OCI-LY7 (cell line): ENCODE data around the gene LRP2. TPM values are rescaled to one million over a fixed set of nuclear protein-coding genes. Genes with fewer than 3 reads are reported as not detected.
"Not testable (repeated sequence)": the region's sequence is repeated elsewhere in the genome, so short reads cannot be mapped to it uniquely, and the experiment has no call there.

Experiments used
- BruUV-seq: library from RNA; stranded (reverse); fragments of 400-500 nt; replicated peaks from 2 replicates; lab custom pipeline; 2021; lab: Mats Ljungman, UMichigan
- CTCF ChIA-PET: fragments of 300-600 bp; sonication (Branson Sonifier 250); formaldehyde crosslinking; loops from one replicate; lab custom pipeline; 2022; ENCODE audit warnings: antibody characterized with exemption; ENCODE audit not compliant: unreplicated experiment; lab: Charles Lee
- POLR2A ChIA-PET: fragments of 300-600 bp; sonication (Branson Sonifier 250); formaldehyde crosslinking; loops from one replicate; lab custom pipeline; 2022; ENCODE audit warnings: antibody characterized with exemption; lab: Charles Lee
- DNase-seq: peaks from one replicate; pipeline ENCODE4 v3.0.0-alpha.2; 2015; ENCODE audit warnings: low spot score
- H2AFZ ChIP-seq: fragments of 200-600 bp; sonication (generic), shearing (Covaris generic); 2 replicates; pipeline ENCODE4 v1.6.1; 2014; ENCODE audit warnings: mild to moderate bottlenecking, antibody characterized with exemption, low read length, moderate library complexity
- H3K27ac ChIP-seq: fragments of 200-600 bp; sonication (generic); 2 replicates; pipeline ENCODE4 v1.5.1; 2014; ENCODE audit warnings: mixed run types, low read depth, mild to moderate bottlenecking, moderate library complexity, low read length, inconsistent platforms; ENCODE audit not compliant: poor library complexity, severe bottlenecking
- H3K36me3 ChIP-seq: fragments of 200-600 bp; sonication (generic); 2 replicates; pipeline ENCODE4 v1.6.1; 2014; ENCODE audit warnings: mild to moderate bottlenecking, antibody characterized with exemption, low read length, moderate library complexity, mixed read lengths; ENCODE audit not compliant: insufficient read depth
- H3K4me1 ChIP-seq: fragments of 200-600 bp; sonication (generic); 2 replicates; pipeline ENCODE4 v1.5.1; 2014; ENCODE audit warnings: mild to moderate bottlenecking, low read length; ENCODE audit not compliant: insufficient read depth, poor library complexity, severe bottlenecking
- H3K4me2 ChIP-seq: fragments of 200-600 bp; sonication (generic); 2 replicates; pipeline ENCODE4 v1.6.1; 2014; ENCODE audit warnings: mild to moderate bottlenecking, low read length
- H3K4me3 ChIP-seq: fragments of 200-600 bp; sonication (generic); 2 replicates; pipeline ENCODE4 v1.5.1; 2014; ENCODE audit warnings: mild to moderate bottlenecking, low read depth, low read length; ENCODE audit not compliant: poor library complexity, severe bottlenecking
- H3K79me2 ChIP-seq: fragments of 200-600 bp; sonication (generic); 2 replicates; pipeline ENCODE4 v1.6.1; 2016; ENCODE audit warnings: low read depth, mild to moderate bottlenecking, low read length, moderate library complexity, mixed read lengths; ENCODE audit not compliant: insufficient read depth
- H3K9me2 ChIP-seq: fragments of 200-600 bp; sonication (generic); 2 replicates; pipeline ENCODE4 v1.6.1; 2016; ENCODE audit warnings: mild to moderate bottlenecking, low read length, mixed read lengths; ENCODE audit not compliant: insufficient read depth
- H3K9me3 ChIP-seq: fragments of 200-600 bp; sonication (generic); 2 replicates; pipeline ENCODE4 v1.6.1; 2014; ENCODE audit warnings: mild to moderate bottlenecking, mixed run types, low read length, mixed read lengths
- H4K20me1 ChIP-seq: fragments of 200-600 bp; sonication (generic); 2 replicates; pipeline ENCODE4 v1.6.1; 2014; ENCODE audit warnings: mild to moderate bottlenecking, antibody characterized with exemption, low read length, moderate library complexity, mixed read lengths; ENCODE audit not compliant: insufficient read depth
- EZH2phosphoT487 ChIP-seq: fragments of 200-600 bp; sonication (generic); IDR thresholded peaks from 2 replicates; pipeline ENCODE4 v1.6.1; 2018; ENCODE audit warnings: low read depth, borderline replicate concordance, mild to moderate bottlenecking, mixed run types, antibody characterized with exemption, low read length, moderate library complexity, mixed read lengths
- intact Hi-C: fragments of 100-400 bp; cut with micrococcal nuclease; formaldehyde crosslinking; loops from one replicate; pipeline ENCODE4 v1.10.0; 2022; ENCODE audit not compliant: unreplicated experiment
- total RNA-seq, 2 experiments: library from RNA; depleted of rRNA in 1 of 2; stranded (reverse); fragments of >200 nt in 1 of 2; shearing (Covaris generic) in 1 of 2; gene quantifications; 2 replicates each; pipeline ENCODE4 v1.2.3, GENCODE V29; 2014 to 2022
- TF ChIP-seq, protein P1 (sequence below): fragments of 200-600 bp; sonication (generic); conservative IDR thresholded peaks from 2 replicates; pipeline ENCODE4 v1.5.1; 2014; ENCODE audit warnings: mild to moderate bottlenecking, antibody characterized with exemption, low read length, moderate library complexity, mixed read lengths

The LRP2 gene
- total RNA-seq, 2 experiments from 2014 or later: 0.89 TPM; not detected in 1

DNA sequence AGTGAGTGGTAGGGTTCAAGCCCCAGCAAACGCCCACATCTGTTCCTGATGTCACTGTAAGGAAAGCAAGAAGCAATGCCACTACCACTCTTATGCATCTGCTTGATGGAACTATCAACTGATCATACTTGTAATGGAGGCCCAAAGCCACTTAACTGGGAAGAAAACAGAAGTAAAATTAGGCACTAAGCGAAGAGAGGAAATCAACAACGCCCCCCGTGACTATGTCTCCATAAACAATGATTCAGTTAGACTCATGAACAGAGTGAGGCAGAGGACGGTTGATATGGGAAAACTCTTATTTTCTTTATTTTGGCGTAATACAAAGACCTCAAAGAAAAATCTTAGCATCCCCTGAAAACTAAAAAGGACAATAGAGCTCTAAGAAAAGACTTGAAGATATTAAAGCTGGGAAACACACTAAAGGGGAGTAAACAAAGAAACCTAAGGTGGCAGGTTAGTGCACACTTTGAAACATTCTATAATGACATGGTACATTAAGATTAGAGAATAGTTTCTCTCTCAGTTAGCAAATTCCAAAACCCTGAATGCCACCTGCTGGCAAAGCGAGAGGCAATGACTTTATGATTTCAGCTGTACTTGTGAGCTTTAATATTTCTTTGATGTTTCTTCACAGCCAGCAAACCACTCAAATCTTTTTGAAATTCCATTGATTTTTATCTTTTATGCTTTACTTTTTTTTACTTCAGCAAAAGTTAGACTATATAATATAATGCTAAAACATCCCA is 86.5 kb downstream of the LRP2 start:
- no peaks in the 10 kb centered on the region for H3K79me2 ChIP-seq
- no peaks in the 10 kb centered on the region for H3K4me1 ChIP-seq
- ChIA-PET CTCF (no interaction called here), POLR2A (no interaction called here)
- no TSS peak for BruUV-seq
- H3K4me2 ChIP-seq: no peak overlapping the region
- H4K20me1 ChIP-seq: no peaks in the 10 kb centered on the region
- no peaks in the 10 kb centered on the region for H3K36me3 ChIP-seq
- H3K4me3 ChIP-seq: no peak overlapping the region
- H3K27ac ChIP-seq: no peak overlapping the region
- no peak overlapping the region for H2AFZ ChIP-seq
- no peaks in the 10 kb centered on the region for H3K9me3 ChIP-seq
- intact Hi-C loops: loop anchor here (2.0 kb wide), 1 partner anchor 167 kb away; no protein-coding TSS in a partner anchor
- H3K9me2 ChIP-seq: no peaks in the 10 kb centered on the region
- TF ChIP-seq, protein P1, sequence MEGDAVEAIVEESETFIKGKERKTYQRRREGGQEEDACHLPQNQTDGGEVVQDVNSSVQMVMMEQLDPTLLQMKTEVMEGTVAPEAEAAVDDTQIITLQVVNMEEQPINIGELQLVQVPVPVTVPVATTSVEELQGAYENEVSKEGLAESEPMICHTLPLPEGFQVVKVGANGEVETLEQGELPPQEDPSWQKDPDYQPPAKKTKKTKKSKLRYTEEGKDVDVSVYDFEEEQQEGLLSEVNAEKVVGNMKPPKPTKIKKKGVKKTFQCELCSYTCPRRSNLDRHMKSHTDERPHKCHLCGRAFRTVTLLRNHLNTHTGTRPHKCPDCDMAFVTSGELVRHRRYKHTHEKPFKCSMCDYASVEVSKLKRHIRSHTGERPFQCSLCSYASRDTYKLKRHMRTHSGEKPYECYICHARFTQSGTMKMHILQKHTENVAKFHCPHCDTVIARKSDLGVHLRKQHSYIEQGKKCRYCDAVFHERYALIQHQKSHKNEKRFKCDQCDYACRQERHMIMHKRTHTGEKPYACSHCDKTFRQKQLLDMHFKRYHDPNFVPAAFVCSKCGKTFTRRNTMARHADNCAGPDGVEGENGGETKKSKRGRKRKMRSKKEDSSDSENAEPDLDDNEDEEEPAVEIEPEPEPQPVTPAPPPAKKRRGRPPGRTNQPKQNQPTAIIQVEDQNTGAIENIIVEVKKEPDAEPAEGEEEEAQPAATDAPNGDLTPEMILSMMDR: peak; percentile 40
- TF ChIP-seq EZH2phosphoT487: no peak
- no peak for DNase-seq

DNA sequence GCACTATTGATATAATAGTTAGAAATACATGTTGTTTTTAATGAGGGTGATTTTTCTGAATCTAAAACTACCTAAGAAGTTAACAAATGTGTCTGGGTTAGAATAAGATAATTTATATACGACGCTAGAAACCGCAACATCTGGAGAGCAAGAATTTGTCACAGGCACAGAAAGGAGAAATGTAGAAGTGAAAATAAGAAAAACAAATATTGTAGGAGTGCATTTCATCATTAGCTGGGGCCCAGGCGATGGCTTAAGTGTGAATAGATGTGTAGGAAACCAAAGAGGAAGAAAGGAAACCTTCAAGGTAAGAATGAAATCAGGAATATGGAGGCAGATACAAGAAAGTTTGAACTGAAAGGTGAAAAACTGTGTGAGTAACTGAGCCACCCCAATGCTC is 90.3 kb downstream of the LRP2 start:
- POLR2A ChIA-PET: no interaction called here

DNA sequence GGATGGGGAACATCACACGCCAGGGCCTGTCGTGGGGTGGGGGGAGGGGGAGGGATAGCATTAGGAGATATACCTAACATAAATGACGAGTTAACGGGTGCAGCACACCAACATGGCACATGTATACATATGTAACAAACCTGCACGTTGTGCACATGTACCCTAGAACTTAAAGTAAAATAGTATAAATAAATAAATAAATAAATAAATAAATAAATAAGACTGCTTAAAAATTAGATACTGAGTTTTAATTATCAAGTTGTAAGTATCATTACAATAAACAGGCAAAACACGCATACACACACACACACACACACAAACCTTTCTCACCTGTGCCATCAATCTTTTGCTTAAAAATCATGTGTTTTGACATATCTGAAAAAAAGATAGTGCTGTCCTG is 91.8 kb downstream of the LRP2 start:
- H4K20me1 ChIP-seq, H3K79me2 ChIP-seq, H3K9me3 ChIP-seq, H3K4me2 ChIP-seq, H3K27ac ChIP-seq, POLR2A ChIA-PET, H2AFZ ChIP-seq, intact Hi-C loops, H3K4me1 ChIP-seq, H3K9me2 ChIP-seq, BruUV-seq, DNase-seq, H3K4me3 ChIP-seq, CTCF ChIA-PET, H3K36me3 ChIP-seq: not testable (repeated sequence)

More for the DNA sequence above, 90.3 kb downstream of the LRP2 start:
- no peaks in the 10 kb centered on the region for H3K9me3 ChIP-seq
- no peaks in the 10 kb centered on the region for H3K79me2 ChIP-seq
- no peaks in the 10 kb centered on the region for H3K9me2 ChIP-seq
- H3K4me3 ChIP-seq: no peak overlapping the region
- intact Hi-C loops: no loop called here
- no peak overlapping the region for H3K27ac ChIP-seq
- H3K4me2 ChIP-seq: no peak overlapping the region
- TF ChIP-seq, protein P1: no peak
- no peak for TF ChIP-seq EZH2phosphoT487
- no peaks in the 10 kb centered on the region for H3K36me3 ChIP-seq
- no TSS peak for BruUV-seq
- H3K4me1 ChIP-seq: no peaks in the 10 kb centered on the region
- H4K20me1 ChIP-seq: no peaks in the 10 kb centered on the region
- H2AFZ ChIP-seq: no peak overlapping the region
- CTCF ChIA-PET: no interaction called here
- no peak for DNase-seq
